GM12891 (cell line): Measurements from ENCODE around the gene PEAK1.

Experiments
- PAX5 ChIP-seq: IDR thresholded peaks from 2 replicates; pipeline ENCODE4 v1.6.1; 2011; ENCODE audit warnings: low read length, moderate library complexity, mild to moderate bottlenecking; ENCODE audit not compliant: insufficient read depth, severe bottlenecking
- POLR2A ChIP-seq: IDR thresholded peaks from 2 replicates; pipeline ENCODE4 v1.6.1; 2011; ENCODE audit warnings: low read depth, low read length, control low read depth
- POLR2AphosphoS5 ChIP-seq: IDR thresholded peaks from 2 replicates; pipeline ENCODE4 v1.6.1; 2011; ENCODE audit warnings: low read depth, low read length, control low read depth
- POU2F2 ChIP-seq: IDR thresholded peaks from 2 replicates; pipeline ENCODE4 v1.6.1; 2011; ENCODE audit warnings: low read depth, mild to moderate bottlenecking, control low read depth, low read length, moderate library complexity
- SPI1 ChIP-seq: IDR thresholded peaks from 2 replicates; pipeline ENCODE4 v1.6.1; 2011; ENCODE audit warnings: low read depth, low read length, control low read depth
- TAF1 ChIP-seq: IDR thresholded peaks from 2 replicates; pipeline ENCODE4 v1.6.1; 2011; ENCODE audit warnings: low read depth, low read length, control low read depth

GRCh38 chr15:77226652-77227051 lies 193.3 kb downstream of the PEAK1 start:
- TF ChIP-seq POLR2AphosphoS5, result no peak
- TF ChIP-seq POLR2A, result no peak
- no peak for TF ChIP-seq SPI1
- no peak for TF ChIP-seq TAF1
- TF ChIP-seq POU2F2, result no peak
- no peak for TF ChIP-seq PAX5
